HG03565 (cell line): ENCODE measurements around the gene HBS1L.

Experiments
- ATAC-seq: cut with Tn5 transposase; IDR thresholded peaks from one replicate; pipeline ENCODE4 v1.9.1; 2021; ENCODE audit warnings: mild to moderate bottlenecking, moderate library complexity; ENCODE audit not compliant: unreplicated experiment

Gene HBS1L

DNA sequence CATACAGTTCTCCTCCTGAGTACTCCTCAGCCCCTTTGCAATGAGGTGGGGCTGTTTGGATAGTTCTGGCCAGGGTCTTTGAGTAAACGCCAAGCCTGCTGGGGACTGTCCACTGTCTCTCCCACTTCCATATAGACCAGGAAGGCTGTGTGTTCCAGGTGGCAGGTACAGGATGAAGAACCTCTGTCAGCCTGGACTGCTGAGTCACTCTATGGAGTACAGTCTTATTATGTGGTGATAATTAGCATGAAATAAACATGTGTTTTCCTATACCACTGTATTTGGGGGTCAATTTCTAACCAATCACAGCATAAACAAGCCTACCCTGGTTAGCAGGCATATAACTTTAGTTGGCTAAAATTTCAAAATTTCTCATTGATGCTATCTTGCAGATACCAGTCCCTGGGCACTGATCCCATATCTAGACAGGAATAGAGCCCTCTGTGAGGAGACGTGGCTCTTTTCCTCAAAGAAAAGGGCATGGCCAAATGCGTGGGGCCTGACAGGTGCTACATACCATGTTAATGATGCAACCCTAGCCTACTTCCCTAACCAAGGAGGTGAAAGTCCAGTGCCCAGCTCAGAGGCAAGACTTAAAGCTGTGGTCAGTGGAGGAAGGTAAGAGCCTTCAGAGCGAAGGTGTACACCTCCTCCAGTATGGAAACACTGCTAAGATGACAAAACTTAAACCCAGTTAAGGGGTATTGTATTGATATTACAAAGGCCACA is 100.2 kb downstream of the HBS1L start:
- no peak for ATAC-seq

DNA sequence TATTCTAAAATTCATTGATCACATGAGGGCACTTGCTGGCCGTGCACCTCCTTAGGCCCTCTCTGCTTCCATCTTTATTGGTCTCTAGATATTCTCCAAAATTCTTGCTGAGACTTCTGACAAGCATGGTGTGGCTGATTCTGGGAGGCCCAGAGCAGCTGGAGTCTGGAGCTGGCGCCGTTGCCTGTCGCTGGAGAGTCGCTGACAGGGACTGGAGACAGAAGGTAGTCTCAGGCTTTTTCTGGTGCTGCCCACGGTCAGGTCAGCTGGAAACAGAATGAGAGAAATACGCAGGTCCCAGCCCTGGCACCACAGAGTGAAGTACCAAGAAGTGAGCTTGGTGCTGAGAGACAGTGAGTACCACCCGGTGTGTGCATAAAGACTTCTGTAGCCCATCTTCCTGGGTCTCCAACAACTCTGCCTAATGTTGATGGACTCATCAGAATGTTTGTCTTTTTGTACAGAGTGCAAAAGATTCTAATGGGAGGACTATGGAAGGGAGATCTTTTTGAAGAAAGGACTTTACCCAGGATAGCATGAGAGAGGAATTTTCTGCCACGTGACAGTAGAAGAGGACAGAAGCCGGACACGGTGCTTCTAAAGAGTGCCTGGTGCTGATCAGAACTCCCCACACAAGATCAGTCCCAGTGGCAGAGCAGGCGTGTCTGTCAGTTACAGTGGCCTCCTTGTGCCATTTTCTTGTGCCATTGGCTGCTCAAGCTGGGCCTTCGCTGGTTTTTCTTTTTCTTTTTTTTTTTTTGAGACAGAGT is 102.9 kb downstream of the HBS1L start:
- ATAC-seq: no peak

- no peak for ATAC-seq
Measured at GRCh38 chr6:134950482-134950881, 104.1 kb downstream of the HBS1L start.

GRCh38 chr6:134949927-134950326 is 104.7 kb downstream of the HBS1L start, which contains the start of gene ALDH8A1:
ALDH8A1 (minus strand) TSS chr6:134950101; CDS start chr6:134950053, 48 bp downstream.
- no peak for ATAC-seq

GRCh38 chr6:134948691-134949090 is 105.9 kb downstream of the HBS1L start:
- no peak for ATAC-seq

GRCh38 chr6:134948142-134948541 is 106.5 kb downstream of the HBS1L start:
- ATAC-seq: no peak

DNA sequence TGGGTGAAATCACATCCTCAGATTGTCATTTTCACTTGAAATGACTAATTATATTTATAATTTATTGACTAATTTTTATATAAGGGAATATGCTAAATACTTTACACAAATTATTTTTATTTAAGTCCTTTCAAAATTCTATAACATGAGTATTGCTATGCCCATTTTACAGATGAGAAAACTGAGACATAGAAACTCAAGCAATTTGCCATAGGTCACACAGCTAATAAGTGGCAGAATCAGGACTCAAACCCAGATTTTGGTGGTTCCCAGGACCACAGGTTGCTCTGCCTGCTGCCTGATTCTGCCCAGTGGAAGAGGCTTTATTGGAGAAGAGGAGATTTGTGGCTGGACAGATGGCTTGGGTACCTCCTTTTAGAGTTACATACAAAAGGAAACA is 109.6 kb downstream of the HBS1L start:
- ATAC-seq: no peak

DNA sequence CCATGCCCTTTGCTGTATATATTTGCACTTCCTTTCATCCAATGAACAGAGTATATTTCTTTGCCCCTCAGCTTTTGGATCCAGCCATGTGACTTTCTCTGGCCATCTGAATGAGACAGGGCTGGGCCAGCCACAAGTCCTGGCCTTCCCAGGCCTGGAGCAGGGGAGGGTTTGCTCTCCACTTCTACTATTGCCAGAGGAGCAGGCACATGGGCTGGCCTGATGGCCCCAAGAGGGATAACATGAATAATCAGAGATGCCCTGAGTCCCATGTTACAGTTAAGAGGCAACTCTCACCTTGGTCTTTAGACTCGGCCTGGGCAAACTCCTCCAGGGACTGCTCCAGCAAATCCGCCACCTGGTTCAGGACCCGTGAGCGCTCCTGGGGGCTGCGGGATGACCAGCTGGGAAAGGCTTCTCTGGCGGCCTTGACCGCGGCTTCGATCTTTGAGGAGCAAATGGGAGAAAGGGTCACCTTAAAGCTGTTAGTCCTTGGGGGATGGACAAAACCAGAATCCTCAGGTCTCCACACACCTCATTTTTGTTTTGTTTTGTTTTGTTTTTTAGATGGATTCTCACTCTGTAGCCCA is 111.0 kb downstream of the HBS1L start:
- no peak for ATAC-seq

- no peak for ATAC-seq
Measured at GRCh38 chr6:134938896-134939295, 115.7 kb downstream of the HBS1L start.

DNA sequence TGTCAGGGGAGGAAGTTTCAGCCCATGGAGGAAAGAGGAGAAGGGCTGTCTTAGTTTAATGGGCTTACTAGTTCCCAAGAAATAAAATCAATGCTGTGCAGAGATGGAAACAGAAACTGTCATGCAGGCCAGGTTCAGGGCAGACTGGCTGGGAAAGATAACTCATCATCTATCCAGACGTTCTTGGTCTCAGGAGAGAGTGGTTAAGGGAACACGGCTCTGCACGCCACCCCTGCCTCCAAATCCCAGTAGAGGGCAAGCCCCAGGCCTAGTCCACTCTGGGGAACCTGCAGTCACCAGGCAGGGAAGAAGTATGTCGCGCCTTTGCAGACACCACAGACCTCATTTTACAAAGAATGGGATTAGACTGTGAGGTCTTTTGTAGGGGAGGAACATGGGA is 117.2 kb downstream of the HBS1L start:
- ATAC-seq: no peak

DNA sequence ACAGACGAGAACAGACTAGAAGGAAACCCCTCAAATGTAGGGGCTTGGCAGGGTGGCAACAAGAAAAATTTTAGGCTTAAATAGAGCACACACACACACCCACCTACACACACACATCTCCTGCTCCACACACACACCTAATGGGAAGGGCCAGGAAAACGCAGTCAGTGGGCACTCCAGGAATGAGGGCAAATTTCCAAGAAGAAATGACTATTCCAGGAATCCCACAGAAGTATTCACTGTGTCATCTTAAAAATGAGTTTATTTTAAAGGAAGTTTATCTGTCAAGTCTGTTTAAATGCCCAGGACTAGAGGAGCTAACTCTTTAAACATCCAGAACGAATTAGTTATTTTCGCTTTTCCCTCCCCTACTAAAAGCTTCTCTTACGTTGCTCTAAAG is 117.7 kb downstream of the HBS1L start:
- no peak for ATAC-seq

- no peak for ATAC-seq
Measured at GRCh38 chr6:134936476-134936875, 118.1 kb downstream of the HBS1L start.

GRCh38 chr6:134934793-134935485 is 119.7 kb downstream of the HBS1L start:
- ATAC-seq: no peak

- no peak for ATAC-seq
Measured at GRCh38 chr6:134932535-134933470, 121.8 kb downstream of the HBS1L start.

GRCh38 chr6:134932098-134932497 is 122.5 kb downstream of the HBS1L start:
- no peak for ATAC-seq

- ATAC-seq: no peak
Measured at GRCh38 chr6:134930463-134930862, 124.2 kb downstream of the HBS1L start.

DNA sequence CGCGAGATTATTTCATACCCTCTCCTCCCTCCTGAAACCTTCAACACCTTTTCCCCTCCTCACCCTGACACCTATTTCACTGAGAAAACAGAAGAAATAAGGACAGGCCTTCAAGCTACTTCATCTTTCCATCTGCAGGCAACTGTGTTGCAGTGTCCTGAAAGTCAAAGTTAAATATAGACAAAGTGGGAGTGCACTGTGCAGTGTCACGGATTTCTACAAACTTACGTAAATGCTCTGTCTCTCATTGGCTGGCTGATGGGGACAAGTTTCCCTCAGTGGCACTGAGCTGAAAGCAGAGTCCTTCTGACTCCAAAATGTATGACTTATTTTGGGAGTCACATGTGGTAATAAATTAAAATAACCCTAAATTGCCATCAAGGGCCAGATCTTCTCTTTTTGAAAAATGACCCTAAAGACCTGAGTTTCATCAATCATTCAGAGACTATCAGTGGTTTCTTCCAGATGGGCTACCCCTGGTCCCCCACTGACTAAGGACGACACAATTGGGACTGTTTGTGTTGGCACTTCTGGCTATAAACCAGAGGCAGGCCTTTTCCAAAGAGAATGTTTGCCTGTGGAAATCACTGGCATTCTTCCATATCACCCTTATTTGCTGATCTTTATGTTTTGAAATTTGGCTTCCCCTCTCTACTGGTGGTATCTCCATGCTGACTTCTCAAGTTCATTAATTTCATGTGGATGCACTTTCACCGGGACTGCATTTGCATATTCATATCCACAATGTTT is 126.3 kb downstream of the HBS1L start:
- ATAC-seq: no peak

DNA sequence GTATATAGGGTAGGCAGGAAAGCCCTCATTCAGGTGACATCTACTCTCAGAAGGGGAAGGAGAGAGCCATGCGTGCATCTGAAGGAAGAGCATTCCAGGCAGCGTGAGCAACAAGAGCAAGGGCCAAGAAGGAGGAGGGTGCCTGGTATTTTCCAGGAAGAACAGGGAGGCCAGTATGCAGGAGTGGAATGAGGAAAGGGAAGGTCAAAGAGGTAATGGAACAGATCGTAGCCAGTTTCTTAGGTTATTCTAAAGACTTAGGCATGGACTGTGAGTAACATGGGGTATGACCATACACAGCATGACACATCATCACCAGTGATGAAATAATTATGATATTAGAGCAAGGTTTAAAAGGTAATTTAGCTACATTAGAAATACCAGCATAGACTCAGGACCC is 128.8 kb downstream of the HBS1L start:
- no peak for ATAC-seq

GRCh38 chr6:134921721-134922261 is 132.8 kb downstream of the HBS1L start:
- ATAC-seq: no peak
